Effector CD8-positive, alpha-beta T cell (primary cell): ENCODE results near the gene TUBGCP3.
"Not testable (repeated sequence)": the region's sequence is repeated elsewhere in the genome, so short reads cannot be mapped to it uniquely, and the experiment has no call there.

Experiments
- DNase-seq: peaks from one replicate; lab custom pipeline; 2025; lab: John Stamatoyannopoulos, UW

Gene TUBGCP3

DNA sequence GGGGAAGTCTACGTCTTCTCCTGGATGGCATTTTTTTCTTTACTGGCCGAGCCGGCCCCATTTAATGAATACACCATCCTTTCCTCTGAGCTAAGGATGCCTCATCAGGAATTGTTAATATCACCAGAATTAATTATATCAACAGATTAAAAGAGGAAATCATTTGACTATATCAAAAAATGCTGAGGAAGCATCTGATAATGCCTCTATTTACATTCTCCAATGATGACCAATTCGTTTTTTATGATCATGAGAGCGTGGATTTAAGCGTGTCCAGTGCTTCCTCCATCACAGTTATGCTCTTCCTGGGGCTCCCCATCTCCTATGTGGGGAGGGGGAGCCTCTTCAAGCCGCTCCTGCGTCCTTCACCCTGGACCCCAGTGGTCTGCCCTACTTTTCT lies 58.7 kb downstream of the TUBGCP3 start:
- DNase-seq, result no peak

DNA sequence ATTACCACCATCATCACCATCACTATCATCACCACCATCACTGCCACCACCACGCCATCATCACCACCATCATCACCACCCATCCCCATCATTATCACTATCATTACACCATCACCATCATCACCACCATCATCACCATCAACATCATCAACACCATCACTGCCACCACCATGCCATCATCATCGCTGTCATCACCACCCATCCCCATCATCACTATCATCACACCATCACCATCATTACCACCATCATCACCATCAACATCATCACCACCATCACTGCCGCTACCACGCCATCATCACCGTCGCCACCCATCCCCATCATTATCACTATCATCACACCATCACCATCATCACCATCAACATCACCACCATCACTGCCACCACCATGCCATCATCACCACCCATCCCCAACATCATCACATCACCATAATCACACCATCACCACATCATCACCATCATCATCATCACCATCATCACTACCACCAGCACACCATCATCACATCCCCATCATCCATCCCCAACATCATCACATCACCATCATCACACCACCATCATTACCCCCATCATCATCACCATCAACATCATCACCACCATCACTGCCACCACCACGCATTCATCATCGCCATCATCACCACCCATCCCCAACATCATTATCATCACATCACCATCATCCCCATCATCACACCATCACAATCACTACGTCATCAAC lies 61.7 kb downstream of the TUBGCP3 start:
- DNase-seq, result no peak

DNA sequence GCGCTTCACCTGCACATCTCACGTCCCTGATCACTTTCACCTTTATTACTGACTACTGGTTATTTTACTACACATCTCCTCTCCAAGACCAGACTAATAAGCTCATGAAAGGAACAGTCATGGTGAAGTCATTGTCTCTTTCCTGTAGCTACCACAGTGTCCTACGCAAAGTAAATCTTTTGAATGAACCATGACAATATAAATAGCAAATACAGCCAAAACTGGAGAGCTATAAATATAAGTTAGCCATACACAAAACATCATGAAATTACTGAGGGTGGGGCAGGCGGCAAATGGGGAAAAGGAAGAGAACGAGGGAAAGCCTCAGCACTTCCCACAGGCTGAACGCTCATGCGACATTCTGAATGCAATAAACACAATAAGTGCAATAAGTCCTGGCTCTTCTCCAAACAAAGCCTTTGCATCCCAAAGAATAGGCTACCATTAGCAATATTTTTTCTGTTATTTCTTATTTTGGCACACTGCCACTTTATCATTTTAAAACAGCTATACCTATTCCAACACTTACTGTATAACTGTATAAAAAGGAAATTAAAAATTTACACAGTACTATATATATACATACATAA lies 62.5 kb downstream of the TUBGCP3 start:
- no peak for DNase-seq

DNA sequence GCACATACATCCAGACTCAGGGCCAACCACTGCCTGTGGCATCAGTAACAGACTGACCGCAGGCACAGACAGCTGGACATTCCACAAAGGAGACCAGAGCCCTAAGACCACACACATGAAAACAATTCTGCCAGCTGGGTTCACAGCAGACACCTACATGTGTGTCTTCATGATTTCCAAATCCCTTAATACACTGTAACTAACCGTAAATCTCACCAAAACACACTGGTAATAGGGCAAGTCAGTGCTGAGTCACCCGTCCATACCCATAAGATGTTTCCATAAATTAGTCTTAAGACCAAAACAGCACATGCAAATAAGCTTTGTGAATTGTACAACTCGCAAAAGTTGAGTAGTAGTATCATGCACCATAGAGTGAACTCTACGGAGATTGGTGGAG lies 65.4 kb downstream of the TUBGCP3 start:
- DNase-seq, result no peak

DNA sequence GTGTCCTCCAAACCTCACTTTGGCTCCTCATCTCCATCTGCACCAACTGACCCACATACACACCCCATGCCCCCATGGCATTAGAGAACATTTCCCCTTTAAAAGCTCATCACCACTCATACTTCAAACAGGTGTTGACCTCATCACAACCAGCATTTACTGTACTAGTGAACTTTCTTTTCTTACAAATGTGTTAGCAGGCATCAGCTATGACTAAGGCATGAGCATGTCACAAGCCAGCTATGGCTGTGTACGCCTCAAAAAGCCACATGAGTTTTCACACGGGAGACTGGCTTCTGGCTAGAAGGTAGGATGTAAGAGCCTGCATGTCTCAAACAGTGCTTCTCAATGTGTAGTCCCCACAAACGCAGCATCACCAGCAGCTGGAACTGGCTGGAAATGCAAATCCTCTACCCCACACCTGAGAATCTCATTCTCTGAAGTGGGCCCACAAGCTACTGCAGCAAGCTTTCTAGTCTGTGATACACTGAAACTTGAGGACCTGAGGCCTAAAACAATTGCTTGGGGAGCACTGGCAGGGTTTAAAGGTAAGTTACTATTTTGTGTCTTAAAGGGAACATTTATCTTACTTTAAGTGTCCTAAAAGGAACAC lies 66.8 kb downstream of the TUBGCP3 start:
- DNase-seq, result no peak

DNA sequence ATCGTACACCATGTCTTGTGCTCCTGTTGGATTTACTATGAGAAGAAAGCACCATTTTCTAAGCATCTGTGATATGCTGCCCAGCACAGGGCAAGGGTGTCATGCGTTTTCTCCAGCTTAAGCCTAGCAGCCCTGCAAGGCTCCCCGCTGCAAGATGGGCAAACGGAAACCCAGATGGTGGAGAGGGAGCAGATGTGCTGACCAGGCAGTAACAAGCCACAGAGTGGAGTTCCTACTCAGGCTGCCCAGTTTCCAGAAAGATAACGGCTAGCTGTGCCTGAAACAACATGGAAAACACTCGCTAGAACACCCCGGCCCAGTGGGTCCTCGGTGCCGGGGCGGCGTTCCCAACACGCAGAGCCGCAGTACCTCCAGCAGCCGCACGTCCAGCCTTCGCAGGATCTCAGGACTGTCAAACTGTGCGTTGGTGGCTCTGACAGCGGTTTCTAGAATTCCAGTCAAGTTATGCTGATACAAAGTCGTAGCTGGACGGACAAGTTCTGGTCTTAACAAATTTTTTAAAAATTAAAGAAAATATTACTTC lies 68.4 kb downstream of the TUBGCP3 start:
- DNase-seq, result no peak

DNA sequence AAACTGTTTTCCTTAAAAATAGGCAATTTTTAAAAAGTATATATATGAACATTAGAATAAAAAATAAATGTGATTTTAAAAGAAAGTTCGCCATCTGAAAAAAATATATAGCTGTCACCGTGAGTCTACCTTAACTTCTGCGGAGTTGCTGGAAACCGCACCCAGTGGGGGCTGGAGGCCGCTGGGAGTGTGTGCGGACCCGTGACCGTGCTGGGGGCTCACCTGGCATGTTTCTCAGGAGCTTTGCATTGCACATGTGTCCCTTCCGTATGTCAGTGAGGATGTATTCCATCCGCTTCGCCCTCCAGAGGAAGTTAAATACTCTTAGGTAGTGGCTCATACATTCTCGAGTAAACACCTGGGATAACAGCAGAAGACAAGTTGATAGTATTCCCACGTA lies 71.7 kb downstream of the TUBGCP3 start:
- DNase-seq, result no peak

DNA sequence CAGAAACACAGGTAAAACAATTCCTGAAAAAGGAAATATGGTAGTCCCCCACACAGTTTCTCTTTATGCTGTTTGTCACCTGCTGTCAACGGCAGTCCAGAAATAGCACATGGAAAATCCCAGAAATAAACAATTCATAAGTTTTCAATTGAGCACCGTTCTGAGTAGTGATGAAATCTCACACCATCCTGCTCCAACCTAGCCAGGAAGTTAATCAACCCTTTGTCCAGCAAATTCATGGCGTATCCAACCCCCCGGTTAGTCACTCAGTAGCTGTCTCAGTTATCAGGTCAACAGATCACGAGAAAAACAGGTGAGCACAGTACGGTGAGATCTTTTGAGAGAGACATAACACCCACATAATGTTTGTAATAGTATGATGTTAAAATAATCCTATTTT lies 74.2 kb downstream of the TUBGCP3 start:
- DNase-seq, result no peak

DNA sequence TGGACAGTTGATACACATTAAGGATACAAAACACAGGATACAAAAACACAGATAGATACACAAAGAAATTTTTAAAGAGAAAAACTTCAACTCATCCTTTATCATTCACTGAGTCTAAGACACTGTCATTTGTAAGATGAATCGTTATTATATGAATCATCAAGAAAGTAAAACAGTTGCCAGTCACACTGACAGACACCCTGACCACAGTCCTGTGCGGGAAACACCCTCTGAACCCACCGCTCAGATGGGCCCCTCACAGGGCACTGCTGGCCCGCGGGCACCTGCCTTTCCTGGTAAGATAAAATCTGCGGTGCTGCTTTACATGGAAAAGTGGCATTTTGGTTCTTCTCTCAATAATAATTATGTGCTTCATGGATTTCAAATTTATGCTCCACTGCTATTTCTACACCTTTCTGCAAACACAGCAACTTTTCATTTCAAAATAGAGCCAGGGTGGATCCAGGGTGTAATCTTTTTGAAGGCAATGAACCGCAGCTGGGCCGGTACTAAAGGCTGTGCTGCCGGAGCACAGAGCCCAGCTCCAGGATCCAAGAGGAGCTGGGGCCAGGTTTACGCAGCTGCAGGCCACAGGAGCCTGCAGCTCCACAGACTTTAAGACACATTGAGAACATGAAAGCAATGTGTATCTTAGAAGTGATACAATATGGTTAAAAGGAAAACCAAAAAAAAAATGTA lies 76.8 kb downstream of the TUBGCP3 start:
- DNase-seq, result no peak

DNA sequence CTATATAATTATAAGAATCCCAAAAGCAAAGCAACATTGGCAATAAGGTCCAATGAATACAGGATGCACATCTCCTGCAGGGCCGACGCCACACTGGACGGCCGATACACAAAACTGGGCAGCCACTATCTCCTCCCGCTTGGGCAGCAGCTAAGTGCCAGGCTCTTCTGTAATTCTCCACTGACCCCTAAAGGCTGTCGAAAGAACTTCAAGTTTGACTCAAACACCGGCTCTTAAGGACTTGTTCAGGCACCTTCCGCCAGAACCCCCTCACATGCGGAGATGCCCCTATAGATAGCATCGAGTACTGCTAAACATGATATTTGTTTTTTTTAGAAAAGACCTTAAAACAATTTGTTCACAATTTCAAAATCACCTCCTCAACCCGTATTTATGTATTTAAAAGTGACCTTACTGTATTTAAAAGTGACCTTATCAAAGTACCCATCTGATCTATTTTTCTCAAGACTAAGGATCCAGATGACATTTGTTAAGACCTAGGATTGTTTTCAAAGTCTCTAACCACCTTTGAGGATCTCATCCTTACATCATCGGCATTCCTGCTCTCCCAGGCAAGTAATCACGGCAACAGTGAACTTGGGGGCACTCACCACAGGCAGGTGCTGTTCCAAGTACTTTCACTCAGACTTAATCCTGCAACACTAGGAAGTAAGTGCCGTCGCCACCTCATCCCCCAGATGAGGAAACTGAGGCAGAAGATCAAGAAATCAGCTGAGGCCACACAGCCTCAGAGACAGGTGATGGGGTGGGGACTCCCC lies 77.8 kb downstream of the TUBGCP3 start:
- no peak for DNase-seq

DNA sequence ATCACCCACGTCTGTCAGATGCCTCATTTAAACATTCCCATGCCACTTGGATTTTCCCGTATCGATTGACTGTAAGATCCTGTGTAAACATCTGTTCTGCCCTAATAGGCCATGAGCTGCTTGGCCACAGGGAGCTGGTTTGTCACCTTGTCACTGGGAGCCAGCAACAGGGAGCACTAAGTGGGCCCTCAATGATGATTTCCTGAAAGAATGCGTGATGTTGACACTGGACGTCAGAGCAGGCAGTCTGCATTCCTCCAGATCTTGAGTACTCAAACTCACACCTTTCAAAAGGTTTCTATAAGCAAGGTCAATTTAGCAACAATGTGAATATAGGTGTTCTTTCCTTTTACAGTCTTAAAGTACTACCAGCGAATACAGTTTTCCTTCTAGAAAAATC lies 78.8 kb downstream of the TUBGCP3 start:
- no peak for DNase-seq

DNA sequence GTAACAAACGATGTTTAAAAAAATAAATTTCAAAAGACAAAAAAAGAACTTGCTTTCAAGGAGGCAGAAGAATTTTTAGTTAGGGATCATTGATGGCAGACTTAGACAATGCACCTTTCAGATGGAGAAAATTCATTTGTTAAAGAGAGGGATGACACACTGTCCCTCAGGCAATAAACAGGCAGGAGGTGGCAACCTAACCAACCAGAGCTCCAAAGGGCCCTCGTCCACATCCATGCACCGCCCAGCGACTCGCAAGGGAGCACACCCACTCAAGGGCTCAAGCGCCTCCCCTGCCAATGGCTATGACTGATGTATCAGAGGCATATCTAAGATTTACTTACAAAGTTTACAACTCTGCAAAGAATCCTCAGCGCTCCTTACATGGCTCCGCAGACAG lies 81.9 kb downstream of the TUBGCP3 start:
- no peak for DNase-seq

DNA sequence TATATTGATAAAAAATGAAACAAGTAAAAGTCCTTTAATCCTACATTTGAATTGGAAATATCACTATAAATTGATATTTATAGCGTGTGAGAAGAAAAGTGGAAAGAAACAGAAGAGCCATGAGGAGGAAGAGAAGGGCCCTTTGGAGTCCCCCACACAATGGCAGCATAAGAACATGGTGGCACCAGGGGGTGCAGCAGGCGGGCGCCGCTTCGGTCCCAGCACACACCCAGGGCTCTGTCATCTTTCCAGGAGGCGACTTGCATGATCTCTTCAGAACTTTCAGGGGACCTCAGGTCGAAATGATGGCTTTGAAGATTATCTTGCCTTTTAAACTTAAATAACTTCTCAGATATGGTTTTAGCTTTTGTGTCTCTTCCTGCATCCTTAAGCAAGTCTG lies 91.8 kb downstream of the TUBGCP3 start:
- no peak for DNase-seq

DNA sequence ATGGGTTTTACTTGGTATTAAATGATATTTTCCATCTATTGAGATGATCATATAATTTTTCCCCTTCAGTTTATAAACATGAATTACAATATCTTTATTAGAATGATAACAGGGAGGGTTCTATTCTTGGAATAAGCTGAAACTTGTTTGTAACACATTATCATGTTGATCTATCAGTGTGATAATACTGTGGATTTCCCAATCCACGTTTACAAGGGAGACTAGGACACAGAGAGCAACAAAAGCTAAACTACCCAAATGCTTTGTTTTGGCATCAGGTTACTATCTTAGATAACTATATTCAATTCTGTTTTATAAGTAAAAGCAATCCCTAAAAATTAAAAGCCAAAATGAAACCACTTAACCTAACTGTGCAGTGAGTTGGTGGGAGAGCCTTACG lies 92.5 kb downstream of the TUBGCP3 start:
- no peak for DNase-seq

DNA sequence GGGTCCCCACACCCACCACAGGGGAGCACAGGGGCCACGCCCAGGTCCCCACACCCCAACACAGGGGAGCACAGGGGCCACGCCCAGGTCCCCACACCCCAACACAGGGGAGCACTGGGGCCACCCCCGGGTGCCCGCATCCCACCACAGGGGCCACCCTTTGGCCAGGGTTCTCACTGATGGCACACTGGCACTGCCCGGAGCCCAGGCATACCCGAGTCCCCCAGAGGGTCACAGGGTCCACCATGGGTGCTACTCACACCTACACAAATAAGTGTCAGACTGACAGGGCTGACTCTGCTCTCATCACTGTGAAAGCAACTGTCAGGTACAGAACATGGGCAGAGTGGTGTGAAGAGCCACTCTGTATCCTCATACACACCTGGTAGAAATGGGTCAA lies 98.8 kb downstream of the TUBGCP3 start:
- DNase-seq, result no peak

DNA sequence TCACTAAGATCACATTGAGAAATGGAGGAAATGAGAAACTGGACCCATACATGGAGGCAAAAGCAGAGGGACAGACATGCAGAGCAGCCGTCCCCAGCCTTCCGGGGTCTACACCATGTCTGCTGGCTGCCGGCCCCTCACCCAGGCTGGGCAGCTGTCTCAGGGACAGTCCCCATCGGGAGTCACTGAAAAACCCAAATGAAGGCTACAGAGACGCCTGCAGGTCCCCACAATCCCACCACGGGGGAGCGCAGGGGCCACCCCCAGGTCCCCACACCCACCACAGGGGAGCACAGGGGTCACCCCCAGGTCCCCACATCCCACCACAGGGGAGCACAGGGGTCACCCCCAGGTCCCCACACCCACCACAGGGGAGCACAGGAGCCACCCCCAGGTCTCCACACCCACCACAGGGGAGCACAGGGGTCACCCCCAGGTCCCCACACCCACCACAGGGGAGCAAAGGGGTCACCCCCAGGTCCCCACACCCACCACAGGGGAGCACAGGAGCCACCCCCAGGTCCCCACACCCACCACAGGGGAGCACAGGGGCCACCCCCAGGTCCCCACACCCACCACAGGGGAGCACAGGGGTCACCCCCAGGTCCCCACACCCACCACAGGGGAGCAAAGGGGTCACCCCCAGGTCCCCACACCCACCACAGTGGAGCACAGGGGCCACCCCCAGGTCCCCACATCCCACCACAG lies 99.5 kb downstream of the TUBGCP3 start:
- DNase-seq, result not testable (repeated sequence)

DNA sequence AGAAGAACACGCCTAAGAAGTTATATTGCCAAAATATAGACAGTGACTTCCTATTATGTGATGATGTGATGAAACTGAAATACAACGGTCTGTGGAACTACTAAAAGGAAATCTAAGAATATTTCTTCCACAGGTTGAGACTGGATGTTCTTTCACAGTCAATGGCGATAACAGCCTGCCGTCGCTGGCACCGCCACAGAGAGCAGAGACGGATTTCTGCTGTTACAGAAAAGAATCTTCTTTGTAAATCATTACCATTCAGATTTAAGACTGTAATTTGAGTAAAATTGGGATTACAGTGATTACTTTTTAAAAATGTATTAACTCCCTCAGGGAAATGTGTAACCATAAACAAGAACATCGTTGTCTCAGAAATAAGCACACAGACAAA lies 100.8 kb downstream of the TUBGCP3 start:
- DNase-seq, result no peak

DNA sequence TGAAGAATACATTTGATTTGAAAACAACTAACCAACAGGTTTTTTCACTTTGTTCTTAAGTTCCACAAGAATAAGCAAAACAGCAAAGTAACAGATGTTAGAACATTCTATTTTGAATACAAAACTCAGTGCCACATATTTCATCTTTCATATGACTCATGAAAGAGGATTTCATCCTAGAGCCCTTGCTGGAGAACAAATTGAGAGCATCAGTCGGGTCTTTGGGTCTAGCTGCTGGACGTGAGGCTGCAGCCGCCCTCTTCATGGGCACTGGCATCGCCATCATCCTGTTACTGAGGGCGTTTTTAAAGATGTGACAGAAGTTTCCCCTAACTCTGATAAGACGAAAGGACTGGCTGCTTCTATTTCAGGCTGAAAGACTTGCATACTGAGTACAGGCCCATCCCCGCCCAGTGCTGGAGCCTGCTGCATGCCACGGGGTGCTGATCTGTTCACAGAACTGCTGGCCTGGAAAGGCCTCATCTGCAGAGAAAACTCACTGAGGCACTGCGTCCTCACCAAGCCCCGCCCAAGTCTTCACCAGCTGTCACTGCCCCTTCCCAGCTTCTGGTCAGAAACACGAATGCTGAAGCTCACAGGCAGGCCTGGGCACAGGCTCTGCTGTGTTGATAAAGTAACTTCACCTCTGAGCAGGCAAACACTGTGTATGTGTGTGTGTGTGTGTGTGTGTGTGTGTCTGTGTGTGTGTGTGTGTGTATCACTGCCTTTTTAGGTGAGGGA lies 101.4 kb downstream of the TUBGCP3 start:
- DNase-seq, result no peak

DNA sequence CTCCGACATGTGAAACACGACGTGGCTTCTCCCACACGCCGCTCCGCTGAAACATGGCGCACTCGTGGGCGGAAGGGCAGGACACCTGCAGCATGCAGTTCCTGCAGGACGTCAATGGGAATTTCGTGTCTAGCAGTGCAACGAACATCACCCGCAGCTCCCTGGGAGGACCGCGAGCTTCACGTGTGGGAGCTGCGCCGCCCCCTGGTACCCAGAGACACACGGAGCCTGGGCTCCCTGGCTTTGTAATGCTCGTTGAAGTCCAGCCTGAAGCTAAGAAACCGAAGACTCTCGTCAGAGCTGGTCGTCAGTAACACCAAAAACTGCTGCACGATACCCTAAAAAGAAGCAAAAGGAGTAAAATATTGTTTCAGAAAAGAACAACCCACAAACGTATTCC lies 102.1 kb downstream of the TUBGCP3 start:
- not testable (repeated sequence) for DNase-seq

DNA sequence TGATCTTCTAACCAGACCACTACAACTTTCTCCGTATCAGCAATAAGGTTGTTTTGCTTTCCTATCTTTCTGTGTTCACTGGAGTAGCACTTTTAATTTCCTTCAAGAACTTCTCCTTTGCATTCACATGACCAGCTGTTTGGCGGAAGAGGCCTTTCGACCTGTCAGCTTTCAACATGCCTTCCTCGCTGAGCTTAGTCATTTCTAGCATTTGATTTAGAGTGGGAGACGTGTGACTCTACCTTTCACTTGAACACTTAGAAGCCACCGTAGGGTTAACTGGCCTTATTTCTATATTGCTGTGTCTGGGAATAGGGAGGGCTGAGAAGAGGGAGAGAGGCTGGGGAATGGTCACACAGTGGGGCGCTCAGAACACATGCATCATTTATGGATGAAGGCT lies 104.7 kb downstream of the TUBGCP3 start:
- DNase-seq, result no peak

DNA sequence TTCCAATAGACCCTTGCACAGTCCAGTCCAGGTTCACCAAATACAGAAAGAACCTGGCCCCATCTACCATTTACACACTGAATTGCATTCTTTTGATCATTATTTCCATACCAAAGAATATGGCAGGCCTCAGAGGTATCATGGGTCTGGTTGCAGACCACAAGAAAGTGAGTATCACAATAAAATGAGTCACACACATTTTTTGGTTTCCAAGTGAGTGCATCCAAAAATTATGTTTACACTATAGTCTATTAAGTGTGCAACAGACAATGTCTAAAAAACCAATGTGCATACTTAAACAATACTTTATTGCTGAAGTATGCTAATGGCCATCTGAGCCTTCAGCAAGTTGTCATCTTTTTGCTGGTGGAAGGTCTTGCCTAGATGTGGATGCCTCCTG lies 106.5 kb downstream of the TUBGCP3 start:
- no peak for DNase-seq
